CD4-positive, alpha-beta T cell treated with Interleukin-6 at 100 ng/mL for 8 hours (primary cell): ENCODE measurements around the gene MLPH.

Experiments used
- DNase-seq: peaks from one replicate; pipeline ENCODE4 v3.0.0-alpha.2; 2020; ENCODE audit warnings: mixed read lengths, low spot score

MLPH gene, protein sequence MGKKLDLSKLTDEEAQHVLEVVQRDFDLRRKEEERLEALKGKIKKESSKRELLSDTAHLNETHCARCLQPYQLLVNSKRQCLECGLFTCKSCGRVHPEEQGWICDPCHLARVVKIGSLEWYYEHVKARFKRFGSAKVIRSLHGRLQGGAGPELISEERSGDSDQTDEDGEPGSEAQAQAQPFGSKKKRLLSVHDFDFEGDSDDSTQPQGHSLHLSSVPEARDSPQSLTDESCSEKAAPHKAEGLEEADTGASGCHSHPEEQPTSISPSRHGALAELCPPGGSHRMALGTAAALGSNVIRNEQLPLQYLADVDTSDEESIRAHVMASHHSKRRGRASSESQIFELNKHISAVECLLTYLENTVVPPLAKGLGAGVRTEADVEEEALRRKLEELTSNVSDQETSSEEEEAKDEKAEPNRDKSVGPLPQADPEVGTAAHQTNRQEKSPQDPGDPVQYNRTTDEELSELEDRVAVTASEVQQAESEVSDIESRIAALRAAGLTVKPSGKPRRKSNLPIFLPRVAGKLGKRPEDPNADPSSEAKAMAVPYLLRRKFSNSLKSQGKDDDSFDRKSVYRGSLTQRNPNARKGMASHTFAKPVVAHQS

GRCh38 chr2:237486819-237487448, at the start of gene MLPH:
MLPH (plus strand) TSS chr2:237487251; CDS start chr2:237493427, 6,176 bp downstream.
- no peak for DNase-seq

GRCh38 chr2:237437566-237437965, 49.5 kb upstream of the MLPH start:
- DNase-seq, result no peak

GRCh38 chr2:237438080-237438940, 48.7 kb upstream of the MLPH start:
- no peak for DNase-seq

DNA sequence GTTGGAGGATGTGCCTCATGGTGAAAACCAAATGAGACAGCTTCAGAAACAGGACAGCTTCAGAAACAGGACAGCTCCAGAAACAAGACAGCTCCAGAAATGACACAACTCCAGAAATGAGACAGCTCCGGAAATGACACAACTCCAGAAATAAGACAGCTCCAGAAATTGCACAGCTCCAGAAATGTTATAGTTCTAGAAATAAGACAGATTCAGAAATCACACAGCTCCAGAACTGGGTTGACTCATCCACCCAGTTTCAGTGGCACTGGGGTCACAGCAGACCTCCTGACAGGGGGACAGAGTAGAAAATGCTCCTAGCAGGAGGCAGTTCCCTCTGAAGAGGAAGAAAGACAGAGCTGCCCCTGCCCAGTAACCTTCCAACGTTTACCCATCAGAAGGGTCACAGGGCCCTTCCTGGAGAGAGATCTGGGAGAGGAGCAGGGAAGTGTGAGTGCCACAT, 46.2 kb upstream of the MLPH start:
- no peak for DNase-seq

GRCh38 chr2:237441605-237442274, 45.3 kb upstream of the MLPH start:
- DNase-seq, result peak; percentile 60

- DNase-seq, result no peak
Observed at GRCh38 chr2:237444071-237444470, 43.0 kb upstream of the MLPH start.

- no peak for DNase-seq
Observed at GRCh38 chr2:237445611-237446337, 41.3 kb upstream of the MLPH start.

- no peak for DNase-seq
Observed at GRCh38 chr2:237446338-237446665, 40.7 kb upstream of the MLPH start.

- no peak for DNase-seq
Observed at GRCh38 chr2:237447496-237447895, 39.6 kb upstream of the MLPH start.

DNA sequence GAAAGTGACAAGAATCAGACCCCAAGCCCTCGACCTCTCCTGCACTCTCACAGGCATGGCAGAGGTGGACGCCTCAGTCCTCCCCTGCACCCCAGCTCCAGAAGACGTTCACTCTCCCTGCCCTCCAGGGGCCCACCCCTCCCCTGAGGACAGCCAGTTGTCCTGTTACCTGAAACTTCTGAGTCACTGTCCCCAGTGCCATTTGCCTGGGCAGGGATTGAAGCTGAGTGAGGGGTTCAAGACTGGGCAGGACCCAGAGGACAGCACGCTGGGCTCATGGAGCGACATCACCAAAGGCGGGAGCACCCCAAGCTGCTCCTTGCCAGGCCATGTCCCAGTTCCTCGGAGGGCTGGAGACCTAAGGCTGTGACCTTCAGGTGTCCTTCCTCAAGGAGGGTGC, 38.9 kb upstream of the MLPH start:
- no peak for DNase-seq

DNA sequence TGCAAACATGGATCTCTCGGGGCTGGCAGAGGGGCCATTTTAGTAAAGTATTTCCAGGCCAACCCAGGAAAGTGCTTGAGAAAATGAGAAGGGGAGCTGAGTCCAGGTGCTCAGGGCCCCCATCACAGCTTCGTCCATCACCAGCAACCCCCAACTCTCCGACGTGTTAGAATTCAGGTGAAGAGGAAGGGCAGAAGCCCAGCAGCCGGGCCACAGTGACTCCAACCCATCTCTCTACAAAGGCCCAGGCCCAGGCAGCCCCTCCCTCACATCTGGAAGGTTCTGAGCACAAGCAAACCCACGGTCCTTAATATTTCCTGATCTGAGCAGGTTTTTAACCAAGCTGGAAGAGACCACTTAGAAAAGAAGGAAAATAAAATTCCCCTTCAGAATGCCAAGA, 38.4 kb upstream of the MLPH start:
- no peak for DNase-seq

DNA sequence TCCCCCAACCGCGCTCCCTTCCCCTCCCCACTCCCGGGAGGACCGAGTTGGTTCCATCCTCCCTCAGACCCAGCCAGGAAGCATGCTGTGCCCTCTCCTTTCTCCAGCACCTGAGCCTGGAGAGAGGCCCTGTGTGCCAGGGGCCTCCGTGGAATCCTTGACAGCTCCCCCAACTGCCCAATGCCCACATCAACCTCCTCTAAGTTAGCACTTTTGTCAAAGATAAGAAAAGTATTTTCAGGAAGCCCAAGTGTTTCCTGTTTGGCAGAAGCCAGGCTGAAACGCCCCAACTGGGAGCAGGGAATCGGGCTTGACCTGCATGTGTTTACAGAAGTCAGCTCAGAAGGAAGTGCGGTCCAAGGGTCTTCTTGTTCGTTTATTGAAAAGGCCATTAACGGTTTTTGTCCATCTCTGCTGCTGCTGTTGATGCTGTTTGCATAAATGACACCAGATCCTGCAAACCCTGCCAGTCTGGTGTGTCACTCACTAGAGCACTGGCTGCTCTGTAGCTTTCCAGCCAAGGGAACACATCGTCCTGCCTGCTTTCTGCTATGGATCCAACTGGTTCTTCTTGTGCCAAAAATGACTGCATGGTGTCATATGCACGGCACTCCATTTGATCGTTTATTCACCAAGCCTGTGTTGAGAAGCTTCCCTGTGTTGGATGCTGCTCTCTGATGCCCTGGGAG, 37.7 kb upstream of the MLPH start:
- DNase-seq, result no peak

GRCh38 chr2:237450108-237450507, 36.9 kb upstream of the MLPH start:
- DNase-seq, result no peak

GRCh38 chr2:237450583-237450982, 36.5 kb upstream of the MLPH start:
- DNase-seq, result no peak

GRCh38 chr2:237451643-237452469, 35.2 kb upstream of the MLPH start:
- no peak for DNase-seq

- no peak for DNase-seq
Observed at GRCh38 chr2:237452861-237453260, 34.2 kb upstream of the MLPH start.

DNA sequence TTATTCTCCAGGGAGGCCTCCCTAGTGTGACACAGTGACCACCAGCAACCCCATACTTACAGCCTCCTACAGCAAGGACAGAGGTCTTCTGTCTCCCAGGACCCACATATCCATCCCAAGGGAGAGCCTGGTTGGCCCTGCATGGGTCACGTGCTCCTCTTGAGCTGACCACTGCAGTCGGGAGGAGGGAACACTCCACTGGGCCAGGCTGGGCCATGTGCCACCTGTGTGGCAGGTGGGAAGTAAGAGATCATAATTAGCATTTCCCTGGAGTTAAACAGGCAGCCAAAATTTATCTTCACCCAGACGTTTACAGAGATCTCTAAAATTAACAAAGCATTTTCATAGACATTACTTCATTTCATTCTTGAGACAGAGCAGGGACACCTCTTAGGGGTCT, 33.4 kb upstream of the MLPH start:
- DNase-seq, result no peak

DNA sequence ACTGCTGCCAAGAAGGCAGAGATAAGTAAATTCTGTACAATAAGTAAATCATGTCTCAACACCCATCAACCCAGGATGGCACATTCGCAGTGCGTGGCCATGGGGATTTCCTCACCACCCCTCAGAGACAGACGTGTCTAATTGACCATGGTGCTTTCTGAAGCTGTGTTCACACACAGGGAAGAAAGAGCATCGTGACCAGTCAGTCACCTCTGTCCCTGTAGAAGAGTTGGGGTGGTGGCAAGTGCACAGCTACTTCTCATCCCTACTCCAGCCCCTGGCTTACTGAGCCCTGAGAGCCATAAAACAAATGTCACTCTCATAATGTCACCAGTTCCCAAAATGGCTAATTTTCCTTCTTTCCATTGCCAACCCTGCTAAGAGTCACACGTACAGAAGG, 31.3 kb upstream of the MLPH start:
- no peak for DNase-seq

GRCh38 chr2:237456200-237456843, 30.7 kb upstream of the MLPH start:
- DNase-seq, result no peak
